NCI-H1694 (cell line): ENCODE measurements around the gene PRKCH.
"Not testable (repeated sequence)": the region's sequence is repeated elsewhere in the genome, so short reads cannot be mapped to it uniquely, and the experiment has no call there.

Experiments
- DNase-seq: peaks from one replicate; lab custom pipeline; 2025; lab: John Stamatoyannopoulos, UW

The PRKCH gene

DNA sequence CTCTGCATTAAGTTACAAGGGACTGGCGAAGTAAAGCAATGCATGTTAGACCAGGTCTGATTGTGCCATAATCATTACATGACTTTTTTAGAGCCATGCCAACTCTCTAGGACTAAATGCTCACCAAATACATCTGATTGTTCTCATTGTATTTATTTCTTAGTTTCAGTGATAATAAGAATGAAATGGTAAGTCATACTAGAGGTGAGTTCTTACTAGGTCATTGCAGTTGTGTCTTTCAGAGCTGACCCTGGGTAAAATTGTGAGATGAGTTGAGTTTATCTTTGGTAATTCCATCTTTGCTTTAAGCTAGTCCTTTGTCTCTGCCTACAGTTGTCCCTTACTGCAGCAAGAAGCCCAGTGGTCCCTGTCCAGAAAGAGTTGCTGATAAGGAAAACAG, 73.2 kb downstream of the PRKCH start:
- DNase-seq, result no peak

DNA sequence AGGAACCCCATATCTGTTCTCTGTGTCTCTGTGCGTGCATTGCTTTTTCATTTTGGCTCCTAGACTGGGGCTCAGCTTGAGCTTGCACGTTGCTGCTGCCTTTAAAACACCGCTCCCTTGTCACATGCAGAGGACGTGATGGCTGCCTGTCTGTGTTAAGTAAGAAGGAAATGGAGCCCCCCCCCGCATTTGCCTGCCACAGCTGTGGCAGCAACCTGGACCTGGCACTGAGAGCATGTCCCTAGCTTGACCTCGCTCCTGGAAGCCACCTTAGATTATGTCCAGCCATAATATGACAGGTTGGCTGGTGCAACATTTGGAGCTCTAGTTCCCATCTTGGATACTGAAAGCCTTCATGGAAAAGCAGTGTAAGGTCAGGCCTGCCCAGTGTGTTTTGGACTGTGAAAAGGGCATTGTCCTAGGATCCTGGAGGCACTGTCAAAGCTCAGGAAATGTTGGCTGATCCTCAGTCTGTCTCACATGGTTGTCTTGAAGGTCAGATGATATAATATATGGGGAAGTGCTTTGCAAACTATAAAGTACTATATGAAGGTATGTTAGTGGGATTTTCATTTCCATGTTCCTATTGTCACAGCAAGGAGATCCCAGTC, 73.8 kb downstream of the PRKCH start:
- no peak for DNase-seq

- no peak for DNase-seq
Measured at GRCh38 chr14:61396279-61396678, 74.9 kb downstream of the PRKCH start.

GRCh38 chr14:61396694-61397093, 75.3 kb downstream of the PRKCH start:
- DNase-seq, result no peak

DNA sequence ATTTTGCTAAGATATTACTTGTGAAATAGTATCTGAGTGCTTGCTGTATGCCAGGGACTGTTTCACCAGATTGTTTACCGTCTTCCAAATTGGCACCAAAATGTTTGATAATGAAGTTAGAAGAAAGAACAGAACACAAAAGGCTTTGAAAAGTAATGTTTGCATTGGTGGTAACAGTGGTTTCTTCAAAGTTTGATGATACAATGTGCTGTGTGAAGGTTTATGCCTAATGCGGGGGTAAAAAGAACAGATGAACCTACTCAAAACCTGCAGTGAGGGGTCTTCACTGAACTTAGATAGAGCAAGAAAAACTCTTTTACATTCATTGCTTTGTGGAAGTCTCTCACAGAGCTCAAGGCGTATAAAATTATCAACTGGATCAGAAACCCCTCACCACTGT, 76.2 kb downstream of the PRKCH start:
- DNase-seq, result no peak

GRCh38 chr14:61398221-61398620, 76.8 kb downstream of the PRKCH start:
- DNase-seq, result no peak

DNA sequence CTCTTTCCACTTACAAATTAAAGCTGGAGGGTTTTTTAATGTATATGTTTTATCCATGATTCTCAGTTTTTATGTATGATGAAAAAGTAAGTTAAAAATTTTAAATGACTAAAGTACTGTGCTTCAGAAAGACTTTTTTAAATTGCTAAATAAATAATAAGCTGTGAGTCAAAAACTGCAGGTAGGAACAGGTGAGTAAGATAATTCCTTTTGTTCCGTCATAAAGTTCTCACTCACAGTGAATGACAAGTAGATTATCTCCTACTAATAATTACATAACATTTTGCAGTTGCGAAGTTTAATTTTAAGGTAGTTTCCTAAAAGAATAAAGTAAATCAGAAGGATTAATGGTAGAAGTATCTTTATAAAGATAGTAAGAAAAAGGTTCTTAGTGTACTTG, 78.0 kb downstream of the PRKCH start:
- no peak for DNase-seq

- DNase-seq, result no peak
Measured at GRCh38 chr14:61401461-61401860, 80.1 kb downstream of the PRKCH start.

DNA sequence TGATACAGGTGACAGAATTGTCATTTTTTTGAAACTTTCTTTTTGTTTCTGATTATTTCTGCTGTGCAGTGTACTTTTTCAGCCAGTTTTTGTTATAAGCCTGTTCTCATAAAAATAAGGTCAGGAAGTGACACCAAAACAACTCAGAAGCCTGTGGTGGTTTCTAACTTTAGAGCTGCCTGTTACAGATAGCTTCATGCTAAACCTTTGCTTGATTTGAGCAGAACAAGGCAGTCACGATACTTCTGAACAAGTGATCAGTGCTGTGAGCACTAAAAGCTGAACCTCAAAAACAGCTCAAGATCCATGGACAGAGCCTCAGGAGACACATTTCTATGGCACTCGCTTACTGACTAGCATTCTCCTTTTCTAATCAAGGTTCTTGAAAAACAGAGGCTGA, 82.0 kb downstream of the PRKCH start:
- DNase-seq, result no peak

GRCh38 chr14:61404637-61405036, 83.3 kb downstream of the PRKCH start:
- no peak for DNase-seq

- DNase-seq, result no peak
Measured at GRCh38 chr14:61406198-61406597, 84.8 kb downstream of the PRKCH start.

GRCh38 chr14:61406675-61407074, 85.3 kb downstream of the PRKCH start:
- no peak for DNase-seq

DNA sequence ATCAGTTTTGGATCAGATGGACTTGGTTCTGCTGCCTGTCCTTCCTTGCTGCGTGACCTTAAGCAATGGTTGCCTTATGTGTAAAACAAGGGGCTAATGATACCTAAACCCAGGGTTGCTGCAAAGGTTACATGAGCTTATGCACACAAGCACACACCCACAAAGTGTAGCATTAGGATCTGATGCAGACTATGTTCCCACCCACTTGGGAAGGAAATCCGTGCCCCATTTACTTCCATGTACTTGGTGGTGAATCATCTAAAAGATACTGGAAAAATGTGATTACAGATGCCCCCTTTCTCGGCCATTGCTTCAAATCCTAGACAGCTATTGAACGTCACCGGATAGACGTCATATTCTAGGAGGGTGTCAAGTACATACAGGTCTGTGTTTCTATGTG, 87.1 kb downstream of the PRKCH start:
- DNase-seq, result no peak

- no peak for DNase-seq
Measured at GRCh38 chr14:61409782-61410181, 88.4 kb downstream of the PRKCH start.

DNA sequence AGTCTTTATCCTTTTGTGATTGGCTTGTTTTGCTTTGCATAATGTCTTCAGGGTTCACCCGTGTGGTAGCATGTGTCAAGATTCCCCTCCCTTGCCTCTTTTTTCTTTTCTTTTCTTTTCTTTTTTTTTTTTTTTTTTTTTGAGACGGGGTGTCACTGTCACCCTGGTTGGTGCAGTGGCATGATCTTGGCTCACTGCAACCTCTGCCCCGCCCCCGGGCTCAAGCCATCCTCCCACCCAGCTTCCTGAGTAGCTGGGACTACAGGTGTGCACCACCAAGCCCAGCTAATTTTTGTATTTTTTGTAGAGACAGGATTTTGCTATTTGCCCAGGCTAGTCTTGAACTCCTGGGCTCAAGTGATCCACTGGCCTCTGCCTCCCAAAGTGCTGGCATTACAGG, 94.6 kb downstream of the PRKCH start:
- DNase-seq, result not testable (repeated sequence)

- DNase-seq, result no peak
Measured at GRCh38 chr14:61416591-61416990, 95.2 kb downstream of the PRKCH start.

- DNase-seq, result no peak
Measured at GRCh38 chr14:61417141-61417540, 95.8 kb downstream of the PRKCH start.

GRCh38 chr14:61417883-61418455, 96.6 kb downstream of the PRKCH start:
- DNase-seq, result no peak

GRCh38 chr14:61418746-61419145, 97.4 kb downstream of the PRKCH start:
- DNase-seq, result no peak

DNA sequence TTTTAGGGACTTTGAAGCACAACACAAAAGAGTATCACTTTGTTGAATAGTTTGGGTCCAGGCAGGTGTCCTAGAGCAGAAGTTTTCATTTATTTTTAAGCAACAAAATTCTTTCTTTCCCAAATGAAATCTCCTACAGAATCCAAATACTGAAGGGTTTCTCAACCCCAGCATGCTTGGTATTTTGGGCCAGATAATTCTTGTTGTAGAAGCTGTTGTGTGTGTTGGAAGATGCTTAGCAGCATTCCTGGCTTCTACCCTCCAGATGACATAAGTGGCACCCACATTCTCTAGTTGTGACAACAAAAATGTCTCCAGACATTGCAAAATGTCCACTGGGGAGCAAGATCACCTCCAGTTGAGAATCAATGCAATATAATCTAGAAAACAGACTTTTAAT, 97.8 kb downstream of the PRKCH start:
- DNase-seq, result no peak

- DNase-seq, result no peak
Measured at GRCh38 chr14:61420326-61420725, 98.9 kb downstream of the PRKCH start.

DNA sequence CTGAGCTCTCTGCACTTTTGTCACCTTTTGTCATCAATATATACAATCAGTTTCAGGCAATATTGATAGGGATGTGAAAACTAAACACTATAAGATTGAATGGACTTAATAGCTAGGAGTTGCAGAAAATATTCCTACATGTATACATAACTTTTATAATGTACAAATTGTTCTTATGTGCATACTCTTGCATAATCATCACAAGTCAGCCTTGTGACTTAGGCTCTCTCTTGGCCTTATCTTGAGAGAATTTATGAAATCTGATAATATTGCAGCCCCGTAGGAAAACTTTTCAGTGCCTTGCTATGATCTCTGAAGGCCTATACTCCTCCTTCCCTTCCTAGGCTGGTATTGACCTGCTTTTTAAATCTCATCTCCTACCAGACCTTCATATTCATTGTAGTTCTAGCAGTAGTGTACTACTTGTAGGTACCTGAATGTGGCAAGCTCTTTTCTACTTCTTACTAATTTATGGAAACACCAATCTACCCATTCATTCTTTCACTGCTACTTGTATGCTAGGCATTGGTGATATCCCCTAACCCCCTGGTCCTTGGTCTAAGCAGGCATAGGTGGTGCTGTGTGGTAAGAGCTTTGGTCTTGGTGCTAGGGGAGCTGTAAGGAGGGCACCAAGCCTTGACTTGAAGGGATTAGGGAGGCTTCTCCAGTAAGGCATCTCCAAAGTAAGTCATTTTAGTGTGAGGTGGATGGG, 100.0 kb downstream of the PRKCH start:
- no peak for DNase-seq

DNA sequence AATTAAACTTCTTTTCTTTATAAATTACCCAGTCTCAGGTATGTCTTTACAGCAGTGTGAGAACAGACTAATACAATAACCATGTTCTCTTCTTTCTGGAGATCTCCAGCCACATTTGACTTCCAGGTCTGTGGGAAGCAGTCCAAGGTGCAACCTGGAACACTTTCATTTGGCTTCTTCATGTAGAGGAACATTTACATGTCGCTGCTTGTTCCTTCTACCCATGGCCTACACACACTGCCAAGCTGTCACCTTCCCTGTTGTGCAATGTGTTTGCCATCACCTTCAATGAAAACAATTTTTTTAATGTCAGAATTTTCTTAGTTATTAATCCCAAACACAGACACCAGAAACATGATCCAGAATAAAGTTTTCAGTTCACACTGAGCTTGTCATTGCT, 104.7 kb downstream of the PRKCH start:
- DNase-seq, result no peak

- DNase-seq, result no peak
Measured at GRCh38 chr14:61428261-61428660, 106.9 kb downstream of the PRKCH start.
